Activated T-cell treated with anti-CD3 and anti-CD28 coated beads for 4 hours (primary cell): ENCODE data around the gene ZNF275.
"Not testable (repeated sequence)": the region's sequence is repeated elsewhere in the genome, so short reads cannot be mapped to it uniquely, and the experiment has no call there.

Source experiments
- DNase-seq: peaks from one replicate; pipeline ENCODE4 v3.0.0-alpha.2; 2020

The ZNF275 gene

GRCh38 chrX:153361781-153362397 is 27.9 kb downstream of the ZNF275 start:
- no peak for DNase-seq

- no peak for DNase-seq
These were observed 31.7 kb downstream of the ZNF275 start for GRCh38 chrX:153365670-153366069.

DNA sequence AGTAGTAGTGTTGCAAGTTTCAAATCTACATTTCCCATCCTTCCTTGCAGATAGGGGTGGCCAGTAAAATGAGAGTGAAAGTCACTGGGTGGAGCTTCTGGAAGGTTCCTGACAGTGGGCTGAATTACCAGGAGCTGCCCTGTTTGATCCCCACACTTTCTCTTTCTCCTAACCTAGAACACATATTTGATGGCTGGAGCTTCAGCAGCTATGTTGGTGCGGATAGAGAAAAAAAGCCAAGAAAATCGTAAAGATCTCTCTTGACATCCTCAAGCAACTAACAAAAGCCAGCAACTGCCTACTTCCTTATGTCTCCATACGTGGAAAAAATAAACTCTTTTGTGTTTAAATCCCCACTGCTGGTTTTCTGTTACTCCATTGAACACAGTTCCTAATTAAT is 32.2 kb downstream of the ZNF275 start:
- DNase-seq = no peak

DNA sequence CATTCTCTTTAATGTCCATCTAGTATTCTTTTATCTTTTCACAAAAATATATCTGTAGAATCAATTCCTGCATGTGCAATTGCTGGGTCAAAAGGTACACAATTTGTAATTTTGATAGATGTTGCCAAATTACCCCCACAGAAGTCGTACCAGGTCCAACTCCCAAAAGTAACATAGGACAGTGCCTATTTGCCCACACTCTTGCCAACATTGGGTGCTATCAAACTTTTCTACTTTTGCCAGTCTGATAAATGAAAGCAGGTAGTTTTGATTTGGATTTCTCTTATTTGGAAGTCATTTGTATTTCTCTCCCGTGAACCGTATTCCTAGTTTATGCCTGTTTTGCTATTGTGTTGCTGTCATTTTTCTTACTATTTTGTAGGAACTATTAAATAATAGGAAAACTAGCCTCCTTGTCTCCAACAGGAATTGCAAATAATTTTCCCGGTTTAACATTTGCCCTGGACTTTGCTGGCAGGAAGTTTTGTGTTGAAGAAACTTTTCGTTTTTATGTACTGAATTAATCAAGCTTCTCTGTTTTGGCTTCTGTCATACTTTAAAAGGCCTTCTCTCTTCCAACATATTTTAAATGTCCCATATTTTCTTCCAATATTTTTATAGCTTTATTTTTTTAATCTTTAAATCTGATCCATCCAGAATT is 33.1 kb downstream of the ZNF275 start:
- no peak for DNase-seq

GRCh38 chrX:153370293-153371055 is 36.5 kb downstream of the ZNF275 start:
- no peak for DNase-seq

GRCh38 chrX:153371256-153371655 is 37.3 kb downstream of the ZNF275 start:
- no peak for DNase-seq

DNA sequence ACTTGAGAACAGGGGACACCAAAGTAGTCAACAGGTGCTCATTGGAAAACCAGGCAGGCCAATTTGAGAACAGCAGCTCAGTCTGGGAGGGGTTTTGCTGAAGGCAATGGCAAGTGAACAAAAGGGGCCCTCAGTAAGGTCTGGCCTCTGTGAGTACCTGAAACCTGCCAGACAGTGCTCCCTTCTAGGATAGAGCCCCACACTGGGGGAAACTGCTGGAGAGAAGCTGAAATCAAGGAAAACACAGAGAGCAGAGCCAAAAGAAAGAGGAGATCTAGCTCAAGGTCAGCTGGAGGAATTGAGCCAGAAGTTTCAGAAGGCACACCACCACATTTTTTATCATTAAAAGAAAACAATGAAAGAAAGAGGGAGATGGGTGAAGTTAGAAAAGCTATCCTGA is 39.0 kb downstream of the ZNF275 start:
- DNase-seq = no peak

GRCh38 chrX:153374426-153374825 is 40.5 kb downstream of the ZNF275 start:
- DNase-seq = no peak

GRCh38 chrX:153375571-153375970 is 41.6 kb downstream of the ZNF275 start:
- no peak for DNase-seq

DNA sequence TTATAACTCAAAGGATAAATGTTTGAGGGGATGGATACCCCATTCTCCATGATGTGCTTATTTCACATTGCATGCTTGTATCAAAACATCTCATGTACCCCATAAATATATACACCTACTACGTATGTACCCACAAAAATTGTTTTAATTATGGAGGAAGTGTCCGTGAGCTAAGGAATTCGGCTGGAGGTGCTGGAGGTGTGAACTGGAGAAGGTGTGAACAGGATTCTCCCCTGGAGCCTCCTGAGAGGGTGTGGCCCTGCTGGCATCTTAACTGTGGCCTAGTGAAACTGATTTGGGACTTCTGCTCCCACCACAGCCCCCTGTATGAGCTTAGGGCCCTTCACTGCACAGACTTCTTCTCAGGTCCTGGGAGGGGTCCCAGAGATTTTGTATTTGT is 43.8 kb downstream of the ZNF275 start:
- DNase-seq = no peak

DNA sequence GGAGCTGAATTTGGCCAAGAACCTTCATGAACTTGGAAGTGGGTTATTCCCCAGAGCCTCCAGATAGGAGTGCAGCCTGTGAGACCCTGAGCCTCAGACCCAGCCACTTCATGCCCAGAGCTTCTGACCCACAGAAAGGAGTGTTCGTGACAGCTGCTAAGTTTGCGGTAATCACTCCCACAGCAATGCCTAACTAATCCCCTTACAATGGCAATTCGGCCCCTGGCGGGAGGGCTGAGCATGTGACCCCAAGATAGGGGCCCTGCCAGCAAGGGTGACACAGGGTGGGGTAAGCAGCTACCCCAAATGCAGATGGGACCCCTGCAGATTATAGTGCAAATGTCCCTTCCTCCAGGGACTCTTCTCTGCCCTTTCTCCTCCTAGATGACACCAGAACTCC is 44.7 kb downstream of the ZNF275 start:
- DNase-seq = no peak

GRCh38 chrX:153379508-153379907 is 45.6 kb downstream of the ZNF275 start:
- no peak for DNase-seq

- no peak for DNase-seq
These were observed 46.1 kb downstream of the ZNF275 start for GRCh38 chrX:153379971-153380581.

- no peak for DNase-seq
These were observed 46.7 kb downstream of the ZNF275 start for GRCh38 chrX:153380691-153381090.

DNA sequence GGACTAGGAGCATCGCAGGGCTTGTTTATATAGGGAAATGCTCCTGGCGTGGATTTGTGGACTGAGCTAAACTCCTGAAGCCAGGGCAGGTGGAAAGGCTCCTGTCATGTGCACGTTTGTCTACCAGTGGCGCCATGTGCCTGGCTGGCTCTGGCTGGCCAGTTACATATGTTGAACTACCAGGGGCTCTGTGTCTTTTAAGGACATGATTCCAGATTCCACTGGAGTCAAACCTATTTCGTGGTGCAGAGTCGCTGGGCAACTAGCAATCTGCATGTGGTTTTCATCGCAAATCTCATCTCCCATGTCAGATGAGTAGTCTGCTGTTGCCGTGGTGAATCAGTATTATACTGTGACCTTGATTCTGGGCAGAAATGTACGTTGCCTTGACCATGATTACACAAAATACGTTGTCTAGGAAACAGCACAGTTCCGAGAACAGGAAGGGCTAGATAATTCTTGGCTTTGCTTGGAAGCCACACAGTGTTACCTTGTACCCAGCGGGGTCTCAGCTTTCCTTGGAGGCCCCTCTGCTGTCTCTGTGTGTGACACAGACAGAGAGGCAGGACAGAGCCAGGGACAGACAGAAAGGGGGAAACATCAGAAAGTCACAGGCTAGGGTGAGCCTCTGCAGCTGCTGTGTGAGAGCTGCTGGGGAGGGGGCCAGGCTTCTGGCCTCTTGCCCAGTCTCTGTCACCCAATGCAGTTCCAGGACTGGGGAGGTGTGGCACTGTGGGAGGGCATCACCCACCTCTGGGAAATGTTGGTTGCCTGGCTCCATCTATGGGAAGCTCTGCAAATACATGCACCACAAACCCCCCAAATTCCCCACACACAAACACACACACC is 48.0 kb downstream of the ZNF275 start:
- no peak for DNase-seq

- no peak for DNase-seq
These were observed 48.9 kb downstream of the ZNF275 start for GRCh38 chrX:153382563-153383482.

DNA sequence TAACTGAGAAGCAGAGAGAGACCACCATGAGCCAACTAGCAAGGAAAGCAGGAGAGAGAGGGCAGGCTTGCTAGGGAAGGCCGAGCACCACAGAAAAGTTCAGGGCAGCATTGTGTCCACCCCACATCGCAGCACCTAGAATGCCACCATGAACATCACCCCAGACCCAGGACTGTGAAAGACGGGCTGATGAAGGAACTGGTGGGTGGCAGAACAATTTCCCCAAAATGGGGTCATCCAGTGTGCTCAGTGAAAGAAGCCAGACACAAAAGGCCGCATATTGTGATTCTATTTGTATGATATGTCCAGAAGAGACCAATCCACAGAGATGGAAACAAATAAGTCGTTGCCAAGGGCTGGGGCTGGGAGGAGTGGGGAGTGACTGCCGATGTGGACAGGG is 50.4 kb downstream of the ZNF275 start:
- no peak for DNase-seq

GRCh38 chrX:153384973-153385372 is 51.0 kb downstream of the ZNF275 start:
- not testable (repeated sequence) for DNase-seq

DNA sequence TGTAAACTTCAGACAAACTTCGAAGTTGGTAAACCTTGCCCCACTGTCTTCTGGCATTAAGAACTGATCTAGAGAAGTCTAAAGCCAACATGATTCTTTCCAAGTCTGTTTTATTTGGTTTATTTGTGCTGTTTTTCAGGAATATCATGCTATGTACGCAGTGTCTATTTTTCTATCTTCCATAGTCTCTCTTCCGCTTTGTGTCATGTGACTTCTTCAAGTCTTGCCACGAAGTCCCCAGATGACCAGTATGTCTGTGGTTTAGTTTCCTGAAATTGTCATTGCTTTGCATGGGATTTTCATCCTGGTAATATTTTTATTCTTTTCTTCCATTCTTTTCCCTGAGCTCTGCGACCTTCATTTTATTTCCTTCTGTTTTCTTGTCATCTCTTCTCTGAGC is 52.1 kb downstream of the ZNF275 start:
- no peak for DNase-seq

DNA sequence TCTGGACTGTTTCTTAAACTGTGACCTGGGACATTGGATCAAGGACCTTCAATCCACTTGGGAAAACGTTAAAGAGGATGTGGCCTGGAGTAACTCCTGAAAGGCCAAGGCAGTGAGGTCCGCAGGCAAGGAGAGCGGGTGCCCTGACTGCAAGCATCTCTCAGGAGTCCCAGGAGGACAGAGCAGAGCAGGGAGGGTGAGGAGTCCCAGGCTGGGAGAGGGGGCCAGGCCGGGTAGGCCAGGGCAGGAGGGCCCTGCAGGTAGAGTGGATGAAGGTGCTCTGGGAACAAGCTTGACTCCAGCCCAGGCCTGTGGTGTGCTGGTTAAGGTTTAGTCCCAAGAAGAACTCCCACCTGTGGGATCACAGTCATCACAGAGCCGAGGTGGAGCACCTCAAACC is 53.4 kb downstream of the ZNF275 start:
- DNase-seq = no peak

DNA sequence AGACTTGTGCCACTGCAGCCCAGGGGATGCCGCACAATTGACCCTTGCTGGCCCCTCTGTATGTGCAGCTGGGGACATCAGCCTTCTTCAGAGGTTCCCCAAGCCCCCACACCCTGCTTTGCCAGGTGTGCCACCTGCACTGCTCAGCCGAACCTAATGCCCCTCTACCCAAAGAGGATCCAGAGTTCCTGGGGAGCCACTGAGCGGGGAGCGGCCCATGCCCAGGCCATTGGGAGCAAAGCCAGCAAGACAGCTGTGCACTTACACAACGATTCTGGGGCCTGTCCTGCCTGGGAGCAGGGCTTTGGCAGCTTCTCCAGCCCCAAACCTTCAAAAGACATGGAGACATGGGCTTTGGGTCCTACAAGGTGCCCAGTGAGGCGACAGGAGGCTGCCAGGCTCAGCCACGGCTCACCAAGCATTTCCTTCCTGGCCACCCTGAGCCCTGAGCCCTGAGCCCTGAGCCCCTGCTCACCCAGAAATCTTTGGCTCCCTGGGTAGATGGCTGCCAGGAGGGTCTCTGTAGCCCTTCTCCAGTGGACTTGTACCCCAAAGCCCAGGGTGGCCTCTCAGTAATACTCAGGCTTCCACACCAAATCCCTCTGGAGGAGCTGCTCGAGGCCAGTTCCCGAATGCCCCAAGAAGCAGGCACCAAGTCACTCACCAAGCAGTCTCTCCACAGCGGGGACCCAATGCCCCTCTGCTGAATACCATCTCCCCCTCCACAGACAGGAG is 54.2 kb downstream of the ZNF275 start:
- no peak for DNase-seq
